Prostate gland (tissue), 2 donors: ENCODE results near the gene DNM3.

Source experiments
- POLR2A ChIP-seq: fragments of 450-650 bp; IDR thresholded peaks from one replicate; pipeline ENCODE4 v1.6.1; 2016; ENCODE audit warnings: antibody characterized with exemption, mild to moderate bottlenecking
- POLR2AphosphoS5 ChIP-seq: sonication (generic); formaldehyde crosslinking; IDR thresholded peaks from one replicate; pipeline ENCODE4 v1.6.1; 2017; ENCODE audit warnings: antibody characterized with exemption
- TF ChIP-seq, protein P1 (sequence below), 4 experiments: fragments of 200-600 bp in 2 of 4; fragments of 450-650 bp in 2 of 4; sonication (generic) in 2 of 4; IDR thresholded peaks; 1 replicate in 3 of 4; 2 replicates in 1 of 4; pipeline ENCODE4 v1.5.1; 2016 to 2019; ENCODE audit warnings: antibody characterized with exemption in 4 of 4, mild to moderate bottlenecking in 2 of 4, moderate library complexity in 2 of 4

DNA sequence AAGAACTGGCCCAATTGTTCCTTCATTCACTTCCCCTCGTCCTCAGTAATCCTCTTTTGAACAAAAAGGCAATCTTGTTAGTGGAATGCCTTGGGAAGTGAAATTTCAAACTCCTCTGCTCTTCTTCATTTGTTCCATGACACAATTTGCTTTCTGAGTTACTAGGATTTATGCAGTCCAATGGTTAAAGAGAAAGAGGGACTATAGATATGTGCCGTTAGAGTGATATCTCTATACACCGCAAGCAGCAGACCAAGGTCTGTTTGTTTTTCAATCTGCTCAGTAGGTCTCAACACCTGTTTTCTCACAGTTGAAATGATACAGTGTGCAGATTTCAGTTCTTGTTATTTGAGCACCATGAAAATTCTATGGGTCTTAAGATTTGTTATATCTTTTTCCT, 244.0 kb downstream of the DNM3 start:
- TF ChIP-seq POLR2A (no peak), POLR2AphosphoS5 (no peak)
- TF ChIP-seq, protein P1, sequence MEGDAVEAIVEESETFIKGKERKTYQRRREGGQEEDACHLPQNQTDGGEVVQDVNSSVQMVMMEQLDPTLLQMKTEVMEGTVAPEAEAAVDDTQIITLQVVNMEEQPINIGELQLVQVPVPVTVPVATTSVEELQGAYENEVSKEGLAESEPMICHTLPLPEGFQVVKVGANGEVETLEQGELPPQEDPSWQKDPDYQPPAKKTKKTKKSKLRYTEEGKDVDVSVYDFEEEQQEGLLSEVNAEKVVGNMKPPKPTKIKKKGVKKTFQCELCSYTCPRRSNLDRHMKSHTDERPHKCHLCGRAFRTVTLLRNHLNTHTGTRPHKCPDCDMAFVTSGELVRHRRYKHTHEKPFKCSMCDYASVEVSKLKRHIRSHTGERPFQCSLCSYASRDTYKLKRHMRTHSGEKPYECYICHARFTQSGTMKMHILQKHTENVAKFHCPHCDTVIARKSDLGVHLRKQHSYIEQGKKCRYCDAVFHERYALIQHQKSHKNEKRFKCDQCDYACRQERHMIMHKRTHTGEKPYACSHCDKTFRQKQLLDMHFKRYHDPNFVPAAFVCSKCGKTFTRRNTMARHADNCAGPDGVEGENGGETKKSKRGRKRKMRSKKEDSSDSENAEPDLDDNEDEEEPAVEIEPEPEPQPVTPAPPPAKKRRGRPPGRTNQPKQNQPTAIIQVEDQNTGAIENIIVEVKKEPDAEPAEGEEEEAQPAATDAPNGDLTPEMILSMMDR (IDR thresholded peaks at IDR 0.05), result no peak
